ENCODE measurements around the gene TPST2.

DNA sequence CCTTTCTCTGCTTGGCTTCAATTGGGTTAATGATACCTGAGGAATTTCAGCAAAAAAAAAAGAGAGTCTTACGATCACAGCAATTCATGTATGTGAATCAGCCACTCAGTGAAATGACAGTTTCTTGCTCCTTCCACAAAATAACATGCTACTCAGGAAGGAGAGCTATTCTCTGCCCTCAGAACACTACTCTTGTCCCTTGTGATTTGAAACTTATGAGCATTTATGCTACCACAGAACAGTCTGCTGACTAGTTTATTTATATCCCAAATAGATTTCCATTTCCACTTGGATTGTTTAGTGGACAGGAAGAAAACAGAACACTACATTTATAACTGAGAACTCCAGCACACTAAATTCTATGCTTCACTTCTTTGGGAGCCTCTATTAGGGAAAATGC lies 86.2 kb downstream of the TPST2 start:
- TF ChIP-seq, protein P1, sequence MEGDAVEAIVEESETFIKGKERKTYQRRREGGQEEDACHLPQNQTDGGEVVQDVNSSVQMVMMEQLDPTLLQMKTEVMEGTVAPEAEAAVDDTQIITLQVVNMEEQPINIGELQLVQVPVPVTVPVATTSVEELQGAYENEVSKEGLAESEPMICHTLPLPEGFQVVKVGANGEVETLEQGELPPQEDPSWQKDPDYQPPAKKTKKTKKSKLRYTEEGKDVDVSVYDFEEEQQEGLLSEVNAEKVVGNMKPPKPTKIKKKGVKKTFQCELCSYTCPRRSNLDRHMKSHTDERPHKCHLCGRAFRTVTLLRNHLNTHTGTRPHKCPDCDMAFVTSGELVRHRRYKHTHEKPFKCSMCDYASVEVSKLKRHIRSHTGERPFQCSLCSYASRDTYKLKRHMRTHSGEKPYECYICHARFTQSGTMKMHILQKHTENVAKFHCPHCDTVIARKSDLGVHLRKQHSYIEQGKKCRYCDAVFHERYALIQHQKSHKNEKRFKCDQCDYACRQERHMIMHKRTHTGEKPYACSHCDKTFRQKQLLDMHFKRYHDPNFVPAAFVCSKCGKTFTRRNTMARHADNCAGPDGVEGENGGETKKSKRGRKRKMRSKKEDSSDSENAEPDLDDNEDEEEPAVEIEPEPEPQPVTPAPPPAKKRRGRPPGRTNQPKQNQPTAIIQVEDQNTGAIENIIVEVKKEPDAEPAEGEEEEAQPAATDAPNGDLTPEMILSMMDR (IDR thresholded peaks at IDR 0.05; ENCODE audit: borderline replicate concordance, extremely low read depth, low read length, poor library complexity, severe bottlenecking), result no peak
- no peak for TF ChIP-seq EZH2 (IDR thresholded peaks at IDR 0.05; ENCODE audit: borderline replicate concordance, low read depth, low read length, severe bottlenecking)
